Lung (tissue), 12 donors: ENCODE results near the gene ARL4A. TPM values are rescaled to one million over a fixed set of nuclear protein-coding genes. Genes with fewer than 3 reads are reported as not detected.
A peak's percentile ranks its signal among the peaks of the same experiment; 100 is the strongest.

ENCODE experiments used
- ATAC-seq: fragments of 200-7000 bp; cut with Tn5 transposase; one replicate; pipeline ENCODE4 v1.9.1; 2020; ENCODE audit warnings: moderate number of reproducible peaks; ENCODE audit not compliant: insufficient read depth, low FRiP score
- DNase-seq, 3 donors: peaks; one replicate each; pipeline ENCODE4 v3.0.0-alpha.2; 2013 to 2017
- H3K27ac ChIP-seq, 2 donors: one replicate each; pipeline ENCODE4 v1.5.1; 2013; ENCODE audit warnings: mild to moderate bottlenecking in 2 of 2, moderate library complexity in 2 of 2, control low read depth in 1 of 2, inconsistent platforms in 1 of 2, low read depth in 1 of 2, low read length in 1 of 2
- H3K27me3 ChIP-seq, 3 donors: one replicate each; pipeline ENCODE4 v1.5.1; 2013; ENCODE audit warnings: low read length in 2 of 3; ENCODE audit not compliant: control insufficient read depth in 3 of 3, insufficient read depth in 3 of 3
- H3K36me3 ChIP-seq, 4 donors: one replicate each; pipeline ENCODE4 v1.5.1; 2013; ENCODE audit warnings: low read length in 4 of 4, mild to moderate bottlenecking in 1 of 4, moderate library complexity in 1 of 4; ENCODE audit not compliant: control insufficient read depth in 4 of 4, insufficient read depth in 4 of 4
- H3K4me1 ChIP-seq, 5 donors: one replicate each; pipeline ENCODE4 v1.5.1; 2013; ENCODE audit warnings: low read length in 5 of 5, mild to moderate bottlenecking in 2 of 5, moderate library complexity in 1 of 5; ENCODE audit not compliant: control insufficient read depth in 5 of 5, insufficient read depth in 5 of 5
- H3K4me3 ChIP-seq: one replicate; pipeline ENCODE4 v1.5.1; 2013; ENCODE audit warnings: mild to moderate bottlenecking, control low read depth, moderate library complexity
- H3K9ac ChIP-seq, 2 donors: one replicate each; pipeline ENCODE4 v1.5.1; 2013; ENCODE audit warnings: low read length in 2 of 2, control low read depth in 1 of 2; ENCODE audit not compliant: insufficient read depth in 1 of 2
- H3K9me3 ChIP-seq, 4 donors: one replicate each; pipeline ENCODE4 v1.5.1; 2013; ENCODE audit warnings: low read length in 3 of 4, mild to moderate bottlenecking in 1 of 4, moderate library complexity in 1 of 4; ENCODE audit not compliant: control insufficient read depth in 4 of 4, insufficient read depth in 3 of 4
- WGBS, 2 donors: extraction: QIAGEN DNeasy Blood & Tissue Kit; methylation state at CpG; one replicate each; pipeline ENCODE4 v1.1.7; 2013; 5-methylcytosine and 5-hydroxymethylcytosine counted together
- polyA plus RNA-seq, 2 donors: library from polyadenylated mRNA; stranded (reverse); fragments of 200-250 nt; gene quantifications; one replicate each; pipeline ENCODE4 v1.2.1, GENCODE V29; 2013
- total RNA-seq, 2 donors: library from RNA; depleted of rRNA in 1 of 2; stranded (reverse); fragments of >200 nt in 1 of 2; gene quantifications; one replicate each; pipeline ENCODE4 v1.2.1, GENCODE V29; 2014 to 2021
- TF ChIP-seq, protein P1 (sequence below): IDR thresholded peaks from 2 replicates; pipeline ENCODE4 v1.5.1; 2012; ENCODE audit warnings: mild to moderate bottlenecking; ENCODE audit errors: control extremely low read depth, extremely low read depth
- donor health status: control.
- donor health status: control.
- donor health status: Bipolar disorder and iron deficiency.
- donor health status: healthy.
- donor health status: DM: yes; HTN: yes; CAD: no.

The ARL4A gene
- total and polyA plus RNA-seq, 4 donors: 21.4 to 34.8 (median 33.0) TPM

DNA sequence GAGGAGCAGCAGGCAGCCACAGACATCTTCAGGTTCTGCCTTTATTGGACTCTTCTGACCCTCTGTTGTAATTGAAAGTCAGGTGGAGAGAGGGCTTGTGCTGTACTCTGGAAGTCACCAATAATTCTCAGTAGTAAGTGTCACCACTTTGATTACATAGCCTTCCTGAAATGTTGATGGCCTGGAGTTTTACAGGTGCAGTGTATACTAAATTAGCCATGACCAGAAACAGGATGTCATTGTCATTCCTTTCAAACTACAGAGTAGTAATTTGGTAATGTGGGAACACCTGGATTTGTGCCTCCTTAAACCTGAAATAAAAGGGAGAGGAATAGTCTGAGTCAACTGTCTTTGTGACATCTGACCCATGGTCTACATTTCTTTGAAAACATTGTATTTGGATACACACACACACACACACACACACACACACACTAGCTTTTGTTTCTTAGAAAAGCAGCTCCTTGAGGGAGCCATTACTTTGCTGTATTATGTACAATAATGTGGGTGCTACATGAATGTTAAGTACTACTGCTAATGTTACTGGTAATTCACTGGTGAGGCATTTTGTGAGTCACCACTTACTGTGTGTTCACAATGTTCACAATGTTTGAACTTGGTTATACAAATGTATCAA, 19.6 kb downstream of the ARL4A start:
- peak; percentile 74 for ATAC-seq

DNA sequence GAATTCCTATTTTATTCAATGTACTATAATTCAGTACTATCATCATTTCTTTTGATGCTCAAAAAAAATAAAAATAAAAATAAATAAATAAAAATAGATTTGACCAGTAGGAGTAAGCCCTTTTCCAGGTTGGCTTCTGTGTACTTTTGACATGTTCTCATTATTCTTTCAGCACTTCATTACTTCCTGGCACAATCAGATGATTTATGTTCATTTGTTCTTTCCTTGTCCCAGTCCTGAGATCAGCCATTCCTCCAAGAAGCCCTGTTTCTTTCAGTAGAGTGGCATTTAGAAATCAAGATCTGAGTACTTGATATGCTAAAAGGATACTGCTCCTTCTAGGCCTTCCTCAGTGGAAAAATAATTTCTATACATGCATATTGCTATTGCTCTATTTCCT, 20.9 kb downstream of the ARL4A start:
- Histone ChIP-seq H3K27me3 (no peaks in the 10 kb centered on the region), H3K4me3 (no peak overlapping the region), H3K4me1 (peaks cover 0 to 3% (median 0%) of the 10 kb centered on the region in 5 donors), H3K9me3 (no peaks in the 10 kb centered on the region), H3K36me3 (no peaks in the 10 kb centered on the region), H3K27ac (no peak overlapping the region), H3K9ac (no peak overlapping the region)
- TF ChIP-seq, protein P1, sequence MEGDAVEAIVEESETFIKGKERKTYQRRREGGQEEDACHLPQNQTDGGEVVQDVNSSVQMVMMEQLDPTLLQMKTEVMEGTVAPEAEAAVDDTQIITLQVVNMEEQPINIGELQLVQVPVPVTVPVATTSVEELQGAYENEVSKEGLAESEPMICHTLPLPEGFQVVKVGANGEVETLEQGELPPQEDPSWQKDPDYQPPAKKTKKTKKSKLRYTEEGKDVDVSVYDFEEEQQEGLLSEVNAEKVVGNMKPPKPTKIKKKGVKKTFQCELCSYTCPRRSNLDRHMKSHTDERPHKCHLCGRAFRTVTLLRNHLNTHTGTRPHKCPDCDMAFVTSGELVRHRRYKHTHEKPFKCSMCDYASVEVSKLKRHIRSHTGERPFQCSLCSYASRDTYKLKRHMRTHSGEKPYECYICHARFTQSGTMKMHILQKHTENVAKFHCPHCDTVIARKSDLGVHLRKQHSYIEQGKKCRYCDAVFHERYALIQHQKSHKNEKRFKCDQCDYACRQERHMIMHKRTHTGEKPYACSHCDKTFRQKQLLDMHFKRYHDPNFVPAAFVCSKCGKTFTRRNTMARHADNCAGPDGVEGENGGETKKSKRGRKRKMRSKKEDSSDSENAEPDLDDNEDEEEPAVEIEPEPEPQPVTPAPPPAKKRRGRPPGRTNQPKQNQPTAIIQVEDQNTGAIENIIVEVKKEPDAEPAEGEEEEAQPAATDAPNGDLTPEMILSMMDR: no peak
- DNase-seq (no peak), ATAC-seq (no peak)

More for the DNA sequence above, 19.6 kb downstream of the ARL4A start:
- Histone ChIP-seq H3K36me3 (no peaks in the 10 kb centered on the region), H3K9ac (no peak overlapping the region), H3K4me3 (no peak overlapping the region), H3K27ac (no peak overlapping the region), H3K4me1 (peaks cover 0 to 3% (median 0%) of the 10 kb centered on the region in 5 donors), H3K27me3 (no peaks in the 10 kb centered on the region), H3K9me3 (no peaks in the 10 kb centered on the region)
- DNase-seq: no peak
- TF ChIP-seq, protein P1: no peak

DNA sequence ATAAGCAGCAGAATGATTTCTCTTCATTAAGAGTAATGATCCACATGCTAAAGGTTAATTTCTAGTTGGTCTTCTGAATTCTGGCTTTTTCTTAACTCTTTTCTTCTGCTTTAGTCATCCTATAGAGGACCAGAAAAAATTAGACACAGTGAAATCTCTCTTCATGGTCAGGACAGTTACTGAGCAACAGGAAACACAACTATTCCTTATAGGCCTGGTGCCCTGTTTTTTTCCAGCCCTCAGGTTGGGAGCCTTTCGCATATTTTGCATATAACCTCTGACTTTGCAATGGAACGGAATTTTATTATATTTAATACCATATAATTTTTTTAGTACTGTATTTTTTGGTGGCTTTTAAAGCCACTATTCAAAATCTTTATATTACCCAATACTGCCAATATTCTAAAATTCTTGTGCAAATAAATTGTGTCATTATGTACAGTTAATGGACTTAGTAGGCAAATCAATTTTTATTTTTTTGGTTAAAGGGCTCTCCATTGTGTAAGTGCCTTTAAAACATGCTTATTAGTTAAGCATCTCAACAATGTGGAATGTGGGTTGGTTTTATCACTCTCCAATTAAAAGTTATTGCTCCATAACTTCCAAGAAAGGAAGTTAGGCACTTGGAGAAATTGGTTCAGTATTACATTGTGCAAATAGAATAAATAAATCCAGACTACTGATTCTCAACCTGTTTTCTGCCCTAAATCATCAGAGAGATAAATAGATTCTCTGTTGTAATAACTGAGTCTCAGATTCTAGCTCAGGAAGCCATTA, 22.5 kb downstream of the ARL4A start:
- Histone ChIP-seq H3K4me3 (no peak overlapping the region), H3K9ac (no peak overlapping the region), H3K36me3 (no peaks in the 10 kb centered on the region), H3K9me3 (no peaks in the 10 kb centered on the region), H3K27me3 (no peaks in the 10 kb centered on the region), H3K27ac (no peak overlapping the region), H3K4me1 (peaks cover 0 to 3% (median 0%) of the 10 kb centered on the region in 5 donors)
- TF ChIP-seq, protein P1: no peak
- DNase-seq: no peak
- ATAC-seq: peak; percentile 43
- WGBS, 2 donors: 92 to 97% methylated on average over 2 of the region's 2 CpGs
